ENCODE measurements around the gene RB1.
"Not testable (repeated sequence)": the region's sequence is repeated elsewhere in the genome, so short reads cannot be mapped to it uniquely, and the experiment has no call there.

RB1 gene

DNA sequence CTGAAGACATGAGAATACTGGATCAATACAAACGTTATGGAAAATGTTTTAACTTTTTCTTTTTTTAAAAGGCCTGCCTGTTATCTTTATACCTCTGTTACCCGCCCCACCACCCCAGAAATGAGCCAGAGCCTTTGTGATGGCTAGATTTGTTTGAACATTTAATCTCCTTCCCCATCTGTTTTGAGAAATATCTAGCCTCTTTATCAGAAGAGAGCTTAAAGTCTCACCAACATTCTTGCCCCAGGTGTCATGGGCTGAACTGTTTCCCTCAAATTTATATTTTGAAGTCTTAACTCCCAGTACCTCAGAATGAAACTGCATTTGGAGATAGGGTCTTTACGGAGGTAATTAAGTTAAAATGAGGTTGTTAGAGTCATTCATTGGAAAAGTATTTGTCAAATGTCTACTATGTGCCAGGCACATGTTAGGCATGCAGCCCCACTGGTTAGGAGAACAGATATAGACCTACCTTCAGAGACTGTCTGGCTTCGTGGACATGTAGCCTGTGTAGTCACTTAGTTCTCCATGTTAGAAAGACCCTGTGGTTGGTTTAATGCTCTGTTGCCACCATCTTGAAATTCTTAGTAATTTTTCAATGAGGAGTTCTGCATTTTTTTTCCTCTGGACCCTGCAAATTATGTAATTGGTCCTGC, 6.3 kb upstream of the RB1 start:
- no peak for DNase-seq (ENCODE audit: low spot score)

DNA sequence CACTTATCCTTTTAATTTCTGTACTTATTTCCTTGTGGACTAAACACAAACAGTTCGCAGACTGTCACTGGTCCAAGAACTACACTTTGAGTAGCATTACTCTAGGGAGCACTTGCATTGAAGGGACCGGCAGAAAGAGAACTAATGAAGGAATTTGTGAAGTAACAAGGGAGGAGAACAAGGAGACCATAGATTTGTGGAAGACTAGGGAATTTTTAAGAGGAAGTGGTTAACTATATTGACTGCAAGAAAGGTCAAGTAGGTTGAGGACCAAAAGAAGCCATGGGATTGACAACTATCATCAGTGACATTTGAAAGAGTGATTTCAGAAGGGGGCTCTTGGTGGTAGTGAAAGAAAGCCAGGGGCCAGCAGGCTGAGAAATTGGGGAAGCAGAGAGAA, 4.0 kb upstream of the RB1 start:
- no peak for DNase-seq (ENCODE audit: low spot score)

DNA sequence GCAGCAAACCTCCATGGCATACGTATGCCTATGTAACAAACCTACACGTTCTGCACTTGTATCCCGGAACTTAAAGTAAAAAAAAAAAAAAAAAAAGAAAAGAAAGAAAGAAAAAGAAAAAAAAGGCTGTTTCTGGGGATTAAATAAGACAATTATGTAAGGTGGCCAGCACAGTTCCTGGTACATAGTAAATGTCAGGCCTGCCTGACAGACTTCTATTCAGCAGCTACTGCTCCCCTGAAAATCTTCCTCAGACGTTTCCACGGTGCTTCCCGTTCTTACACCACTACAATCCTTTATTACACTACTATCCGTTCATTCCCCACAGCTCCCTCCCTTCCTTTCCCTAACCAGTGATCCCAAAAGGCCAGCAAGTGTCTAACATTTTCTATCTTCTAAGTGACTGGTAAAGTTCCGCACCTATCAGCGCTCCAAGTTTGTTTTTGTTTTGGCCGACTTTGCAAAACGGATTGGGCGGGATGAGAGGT, 636 bp upstream of the RB1 start:
- no peak for DNase-seq (ENCODE audit: low spot score)

DNA sequence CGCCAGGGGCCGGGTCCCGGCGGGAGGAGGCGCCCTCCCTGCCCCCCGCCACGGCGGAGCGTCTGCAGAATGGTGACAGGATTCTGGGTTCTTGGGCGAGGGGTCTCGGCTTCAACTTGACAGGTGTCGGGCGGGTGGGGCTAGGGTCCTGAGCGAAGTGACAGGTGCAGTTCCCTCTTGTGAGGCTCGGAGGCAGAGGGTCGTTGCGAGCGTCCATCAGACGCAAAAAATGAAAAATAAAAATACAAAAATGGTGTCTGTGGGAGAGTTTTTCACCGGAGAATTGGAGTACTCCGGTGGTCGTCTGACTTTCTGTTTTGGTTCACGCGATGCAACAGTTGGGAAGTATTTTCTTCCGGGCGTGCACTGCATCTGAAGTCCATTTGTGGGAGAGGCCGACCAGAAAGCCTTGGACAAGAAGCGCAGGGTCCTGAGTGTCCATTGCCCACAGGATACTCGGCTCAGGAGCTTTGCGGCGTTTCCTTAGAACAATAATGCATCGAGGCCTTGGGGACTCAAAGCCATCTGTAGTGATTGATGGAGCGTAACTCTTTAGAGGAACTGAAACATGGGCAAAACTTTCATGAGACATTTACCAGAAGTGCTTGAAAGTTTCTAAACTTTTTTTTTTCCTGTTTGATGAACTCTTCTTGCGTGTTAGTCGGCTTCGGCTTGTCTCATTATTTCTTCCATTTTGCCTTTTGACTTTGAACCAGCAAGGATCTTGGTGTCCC, 759 bp downstream of the RB1 start:
- DNase-seq (ENCODE audit: low spot score) = no peak

DNA sequence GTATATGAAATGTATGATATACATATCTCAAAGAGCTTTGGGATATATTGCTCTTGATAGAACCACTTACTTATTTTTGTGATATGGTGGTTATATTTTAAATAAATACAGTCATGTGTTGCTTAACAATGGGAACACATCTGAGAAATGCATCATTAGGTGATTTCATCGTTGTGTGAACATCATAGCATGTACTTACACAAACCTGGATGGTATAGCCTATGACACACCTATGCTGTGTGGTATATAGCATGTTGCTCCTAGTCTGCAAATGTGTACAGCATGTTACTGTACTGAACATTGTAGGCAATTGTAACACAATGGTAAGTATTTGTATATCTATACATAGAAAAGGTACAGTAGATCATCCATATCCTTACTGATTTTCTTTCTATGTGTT, 7.7 kb downstream of the RB1 start:
- DNase-seq (ENCODE audit: low spot score) = no peak

DNA sequence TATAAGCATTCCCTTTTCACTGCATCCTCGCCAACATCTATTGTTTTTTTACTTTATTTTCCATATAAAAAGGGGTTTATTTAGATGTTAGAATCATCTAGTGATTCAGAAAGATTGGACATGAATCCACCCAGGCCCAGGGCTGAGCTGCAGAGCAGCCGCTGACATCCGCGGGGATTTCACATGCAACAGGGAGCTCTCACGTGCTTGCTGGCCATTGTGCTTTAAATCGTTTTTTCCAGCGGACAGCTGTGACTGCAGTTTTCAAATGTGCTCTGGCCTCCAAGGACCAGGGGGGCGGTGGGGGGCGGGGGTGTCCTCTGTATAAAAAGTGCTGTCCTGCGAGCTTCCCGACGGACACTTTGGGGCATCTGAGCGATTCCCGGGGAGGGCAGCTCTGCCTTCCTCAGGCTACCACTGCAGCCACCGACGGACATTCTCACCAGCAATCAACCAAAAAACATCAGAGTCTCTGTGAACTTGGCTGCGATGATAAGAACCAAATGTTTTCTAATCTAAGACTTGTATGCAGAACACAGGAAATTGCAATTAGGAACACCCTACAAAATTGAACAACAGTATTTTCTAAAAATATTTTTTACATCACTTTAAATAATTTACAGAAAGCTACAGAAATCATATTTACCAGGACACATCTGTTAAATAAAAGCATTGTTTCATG, 12.6 kb downstream of the RB1 start:
- DNase-seq (ENCODE audit: low spot score) = no peak

DNA sequence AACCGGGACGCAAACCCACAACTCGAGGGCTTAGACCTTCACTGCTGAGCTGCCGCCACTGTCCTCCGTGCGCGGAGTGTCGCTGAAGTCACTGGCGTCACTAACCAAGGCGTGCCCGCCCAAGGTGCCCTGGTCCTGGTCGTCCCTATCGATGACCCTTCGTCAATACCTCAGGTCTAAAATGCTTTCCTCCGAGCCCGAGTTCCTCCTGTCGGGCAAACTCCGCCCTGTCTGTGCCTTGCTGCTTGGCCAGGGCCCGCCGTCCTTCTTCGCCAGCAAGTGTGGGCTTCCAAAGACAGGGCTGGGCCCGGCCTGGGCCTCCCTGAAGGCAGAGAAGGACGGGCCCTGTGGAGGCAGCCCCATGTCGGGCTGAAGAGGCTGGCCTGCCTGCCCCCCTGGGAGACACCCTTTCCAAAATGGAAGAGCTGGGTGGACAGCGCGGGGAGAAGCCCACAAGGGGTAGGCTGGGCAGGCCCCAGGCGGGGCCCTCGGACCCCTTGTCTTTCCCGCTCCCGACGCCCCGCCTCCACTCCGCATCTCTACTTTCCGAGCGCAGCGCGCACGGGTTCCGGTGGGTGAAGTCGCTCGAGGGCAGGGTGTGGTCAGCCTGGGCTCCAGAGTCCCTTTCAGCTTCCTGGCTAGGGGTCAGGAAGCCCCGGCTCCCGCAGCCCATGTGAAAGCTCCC, 13.4 kb downstream of the RB1 start:
- no peak for DNase-seq (ENCODE audit: low spot score)

DNA sequence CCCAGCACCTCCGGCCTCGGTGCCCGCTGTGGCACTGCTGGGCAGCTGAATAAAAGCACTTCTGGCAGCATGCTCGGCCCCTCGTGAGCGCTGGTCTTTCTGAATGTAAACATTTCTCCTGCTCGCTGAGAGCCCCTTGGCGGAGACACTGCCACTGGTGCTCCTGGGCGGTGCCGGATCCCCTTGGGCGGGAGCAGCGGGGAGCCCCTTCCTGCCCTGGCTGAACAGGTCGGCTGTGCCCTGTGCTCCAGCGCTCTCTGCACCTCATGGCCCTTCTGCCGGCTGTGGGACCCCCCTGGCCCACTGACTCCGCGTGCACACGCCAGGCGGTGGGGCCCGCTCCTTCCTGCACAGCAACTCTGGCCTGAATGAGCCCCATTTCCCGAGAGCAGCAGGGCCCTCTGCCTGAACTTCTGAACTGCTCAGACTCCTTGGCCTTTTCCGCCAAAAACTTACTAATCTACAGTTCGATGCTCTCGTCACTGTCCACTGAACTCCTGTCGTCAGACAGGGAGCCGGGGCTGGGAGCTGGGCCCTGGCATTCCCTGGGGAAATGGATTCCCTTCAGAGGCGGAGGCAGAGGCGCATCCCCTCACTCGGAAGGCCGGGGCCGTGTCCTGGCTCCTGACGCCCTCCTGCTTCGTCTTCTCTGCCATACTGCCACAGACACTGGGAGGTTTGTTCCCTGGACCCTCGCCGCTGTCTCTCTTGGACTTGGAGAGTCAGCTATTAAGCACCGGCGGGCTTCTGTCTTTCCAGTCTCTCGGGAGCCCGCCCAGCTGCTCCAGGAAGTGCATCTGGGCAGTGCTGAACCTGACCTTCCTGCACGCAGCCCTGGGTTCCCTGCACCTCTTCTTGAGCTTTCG, 14.2 kb downstream of the RB1 start:
- DNase-seq (ENCODE audit: low spot score) = no peak

DNA sequence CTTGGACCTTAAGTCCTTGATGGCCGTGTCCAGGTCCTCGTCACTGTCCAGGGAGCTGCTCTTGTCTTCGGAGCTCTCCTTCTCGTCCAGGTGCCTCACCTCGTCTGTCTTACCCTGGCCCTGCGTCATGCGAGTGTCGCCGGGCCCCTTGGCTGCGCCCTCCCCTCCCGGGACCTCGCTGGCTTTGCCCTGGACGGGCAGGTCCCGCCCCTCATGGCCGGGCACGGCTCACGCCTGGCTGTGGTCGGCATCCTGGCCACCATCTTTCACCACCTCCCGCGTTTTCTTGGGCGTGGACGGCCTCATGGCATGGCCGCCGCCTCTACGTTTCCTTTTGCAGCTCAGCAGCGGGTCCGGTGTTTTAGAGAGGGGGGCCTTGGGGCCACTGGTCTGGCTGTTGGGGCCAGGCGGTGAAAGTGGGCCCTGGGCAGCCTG, 14.8 kb downstream of the RB1 start:
- no peak for DNase-seq (ENCODE audit: low spot score)

DNA sequence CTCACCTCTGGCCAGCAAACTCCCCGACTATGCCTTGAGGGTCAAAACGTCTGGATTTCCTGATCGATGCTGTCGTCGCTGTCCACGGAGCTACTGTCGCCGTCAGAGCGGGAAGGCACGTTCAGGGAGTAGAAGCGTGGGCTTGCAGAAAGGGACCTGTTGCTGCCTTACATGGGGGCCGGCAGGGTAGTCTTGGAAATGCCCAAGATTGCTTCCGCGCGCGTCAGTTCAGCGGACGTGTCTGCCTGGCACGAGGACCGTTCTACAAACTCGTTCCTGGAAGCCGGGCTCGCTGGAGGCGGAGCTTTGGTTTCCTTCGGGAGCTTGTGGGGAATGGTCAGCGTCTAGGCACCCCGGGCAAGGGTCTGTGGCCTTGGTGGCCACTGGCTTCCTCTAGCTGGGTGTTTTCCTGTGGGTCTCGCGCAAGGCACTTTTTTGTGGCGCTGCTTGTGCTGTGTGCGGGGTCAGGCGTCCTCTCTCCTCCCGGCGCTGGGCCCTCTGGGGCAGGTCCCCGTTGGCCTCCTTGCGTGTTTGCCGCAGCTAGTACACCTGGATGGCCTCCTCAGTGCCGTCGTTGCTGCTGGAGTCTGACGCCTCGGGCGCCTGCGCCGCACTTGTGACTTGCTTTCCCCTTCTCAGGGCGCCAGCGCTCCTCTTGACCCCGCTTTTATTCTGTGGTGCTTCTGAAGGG, 15.4 kb downstream of the RB1 start:
- peak; percentile 12 for DNase-seq (ENCODE audit: low spot score)

DNA sequence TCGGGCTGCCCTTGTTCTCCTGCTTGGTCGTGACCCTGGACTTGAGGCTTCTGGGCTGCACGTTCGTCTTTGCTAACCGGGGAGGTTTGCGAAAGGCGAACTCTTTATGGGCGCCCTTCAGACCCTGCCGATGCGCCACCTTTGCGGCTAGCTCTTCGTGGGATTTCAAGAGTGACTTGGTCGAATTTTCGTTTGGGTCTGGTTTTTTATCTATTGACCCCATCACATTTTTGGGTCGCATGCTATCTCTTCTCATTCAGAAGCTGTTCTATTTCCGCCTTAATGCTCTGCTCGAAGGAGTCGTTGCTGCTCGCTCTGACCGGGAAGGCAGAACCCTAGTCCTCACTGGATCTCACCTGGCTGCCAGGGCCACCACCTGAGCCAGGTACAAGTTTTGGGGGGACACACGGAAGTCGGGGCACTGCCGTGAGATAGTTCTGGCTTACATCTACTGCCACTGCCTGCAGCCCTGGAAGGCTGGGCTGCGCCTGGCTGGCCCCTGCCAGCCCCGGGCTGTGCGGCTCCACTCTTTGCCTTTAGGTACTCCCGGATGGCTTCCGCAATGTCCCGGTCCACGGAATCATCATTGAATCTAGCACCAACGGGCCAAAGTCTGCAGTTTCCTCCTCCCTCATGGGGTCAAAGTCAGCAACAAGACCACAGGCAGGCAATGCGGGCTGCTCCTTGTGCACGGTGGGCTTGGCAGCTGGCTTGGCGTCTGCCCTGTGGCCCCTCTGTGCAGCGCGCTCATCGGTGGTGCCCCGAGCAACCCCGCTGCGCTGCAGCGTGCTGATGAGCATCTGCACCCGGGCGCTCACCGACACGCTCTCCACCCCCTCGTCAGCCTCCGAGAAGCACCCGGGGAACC, 16.2 kb downstream of the RB1 start:
- no peak for DNase-seq (ENCODE audit: low spot score)

DNA sequence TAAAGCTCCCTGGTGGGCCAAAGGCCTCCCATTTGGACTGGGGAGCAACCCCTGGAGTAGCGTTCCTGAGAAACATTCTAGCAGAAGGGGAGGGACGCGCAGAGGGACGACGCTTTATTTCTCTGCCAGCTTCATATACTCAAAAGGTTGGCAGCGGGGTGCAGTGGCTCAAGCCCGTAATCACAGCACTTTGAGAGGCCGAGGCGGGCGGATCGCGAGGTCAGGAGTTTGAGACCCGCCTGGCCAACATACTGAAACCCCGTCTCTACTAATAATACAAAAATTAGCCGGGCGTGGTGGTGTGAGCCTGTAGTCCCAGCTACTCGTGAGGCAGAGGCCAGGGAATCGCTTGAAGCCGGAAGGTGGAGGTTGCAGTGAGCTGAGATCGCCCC, 16.8 kb downstream of the RB1 start:
- no peak for DNase-seq (ENCODE audit: low spot score)

DNA sequence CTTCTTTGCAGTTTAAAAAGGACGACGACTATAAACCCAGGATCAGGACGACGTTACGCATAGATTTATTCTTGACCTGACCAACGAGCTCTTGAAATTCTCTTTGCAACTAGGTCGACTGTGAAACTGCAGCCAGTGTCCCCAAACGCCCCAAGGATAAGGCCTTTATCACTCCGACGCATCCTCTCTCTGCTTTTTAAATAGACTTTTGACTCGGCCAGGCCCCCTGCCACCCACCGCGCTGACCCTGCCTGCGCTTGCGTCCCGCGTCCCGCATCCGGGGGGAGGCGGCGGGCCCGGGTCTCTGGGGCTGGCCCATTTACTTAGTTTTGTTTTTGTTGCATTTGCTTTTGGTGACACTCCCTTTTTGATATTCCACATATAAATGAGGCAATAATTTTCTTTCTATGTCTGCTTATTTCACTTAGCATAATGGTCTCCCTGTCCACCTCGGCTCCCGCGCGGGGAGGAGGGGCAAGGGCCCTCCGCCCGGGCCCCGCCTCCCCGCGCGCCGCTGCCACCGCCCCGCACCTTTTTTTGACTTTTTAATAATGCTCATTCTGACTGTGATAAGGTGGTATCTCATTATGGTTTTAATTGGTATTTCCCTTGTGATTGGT, 17.4 kb downstream of the RB1 start:
- DNase-seq (ENCODE audit: low spot score) = no peak

DNA sequence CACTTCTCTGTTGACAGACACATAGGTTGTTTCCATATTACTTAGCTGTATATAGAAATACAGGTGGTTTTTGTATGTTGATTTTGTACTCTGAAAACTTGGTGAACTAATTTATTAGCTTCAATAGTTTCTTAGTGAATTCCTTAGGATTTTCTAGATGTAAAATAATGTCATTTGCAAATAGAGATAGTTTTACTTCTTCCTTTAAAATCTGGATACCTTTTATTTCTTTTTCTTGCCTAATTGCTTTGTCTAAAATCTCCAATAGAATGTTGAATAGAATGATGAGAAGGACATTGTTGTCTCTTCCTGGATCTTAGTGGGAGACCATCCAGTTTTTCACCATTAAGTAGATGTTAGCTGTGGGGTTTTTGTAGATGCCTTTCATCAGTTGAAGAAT, 18.7 kb downstream of the RB1 start:
- DNase-seq (ENCODE audit: low spot score) = no peak

DNA sequence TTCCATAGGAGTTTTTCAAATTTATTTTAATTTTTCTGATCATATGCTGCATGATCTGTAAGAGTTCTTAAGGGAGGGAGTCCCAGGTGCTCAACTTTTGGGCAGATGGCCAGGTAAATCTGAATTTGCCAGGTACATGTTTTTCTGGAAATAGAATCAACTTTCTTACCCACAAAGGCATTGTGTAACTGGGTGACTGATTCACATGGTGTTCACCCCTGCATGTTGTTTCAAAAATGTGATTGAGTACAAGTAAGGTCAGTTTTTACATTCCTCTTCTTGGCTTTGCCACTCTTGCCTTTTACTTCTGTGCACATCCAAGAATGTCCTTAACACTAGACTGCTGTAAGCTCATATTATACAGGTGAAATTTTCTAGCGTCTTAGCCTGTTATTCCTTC, 30.4 kb downstream of the RB1 start:
- no peak for DNase-seq (ENCODE audit: low spot score)

DNA sequence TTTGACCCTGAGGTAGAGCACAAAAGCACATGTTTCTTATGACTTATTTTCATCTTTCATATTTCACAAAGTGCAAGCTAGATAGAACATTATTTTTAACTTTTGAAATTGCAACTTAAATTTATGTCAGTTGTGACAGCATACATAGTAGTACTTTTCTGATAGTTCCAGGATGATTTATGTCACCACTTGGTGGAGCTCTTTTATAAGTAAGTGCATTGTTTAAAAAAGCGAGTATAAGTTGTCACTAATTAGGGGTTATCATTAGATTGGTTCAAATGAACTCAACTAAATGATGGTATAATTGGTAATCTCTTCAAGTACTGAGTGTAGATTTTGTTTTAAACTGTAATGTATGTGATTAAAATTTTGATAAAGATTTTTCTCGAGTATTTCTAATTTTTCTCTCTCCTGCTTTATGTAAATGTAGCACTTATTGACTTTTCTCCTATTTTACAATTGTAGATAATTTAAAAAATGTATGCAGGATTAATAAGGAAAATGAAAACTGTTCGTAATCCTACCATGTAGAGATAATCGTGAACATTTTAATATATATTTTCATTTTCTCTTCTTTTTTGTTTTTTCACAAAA, 31.1 kb downstream of the RB1 start:
- peak; percentile 45 for DNase-seq (ENCODE audit: low spot score)

DNA sequence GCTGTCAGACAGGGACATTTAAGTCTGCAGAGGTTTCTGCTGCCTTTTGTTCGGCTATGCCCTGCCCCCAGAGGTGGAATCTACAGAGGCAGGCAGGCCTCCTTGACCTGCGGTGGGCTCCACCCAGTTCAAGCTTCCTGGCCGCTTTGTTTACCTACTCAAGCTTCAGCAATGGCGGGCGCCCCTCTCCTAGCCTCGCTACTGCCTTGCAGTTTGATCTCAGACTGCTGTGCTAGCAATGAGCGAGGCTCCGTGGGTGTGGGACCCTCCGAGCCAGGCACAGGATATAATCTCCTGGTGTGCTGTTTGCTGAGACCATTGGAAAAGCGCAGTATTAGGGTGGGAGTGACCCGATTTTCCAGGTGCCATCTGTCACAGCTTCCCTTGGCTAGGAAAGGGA, 35.6 kb downstream of the RB1 start:
- not testable (repeated sequence) for DNase-seq (ENCODE audit: low spot score)

DNA sequence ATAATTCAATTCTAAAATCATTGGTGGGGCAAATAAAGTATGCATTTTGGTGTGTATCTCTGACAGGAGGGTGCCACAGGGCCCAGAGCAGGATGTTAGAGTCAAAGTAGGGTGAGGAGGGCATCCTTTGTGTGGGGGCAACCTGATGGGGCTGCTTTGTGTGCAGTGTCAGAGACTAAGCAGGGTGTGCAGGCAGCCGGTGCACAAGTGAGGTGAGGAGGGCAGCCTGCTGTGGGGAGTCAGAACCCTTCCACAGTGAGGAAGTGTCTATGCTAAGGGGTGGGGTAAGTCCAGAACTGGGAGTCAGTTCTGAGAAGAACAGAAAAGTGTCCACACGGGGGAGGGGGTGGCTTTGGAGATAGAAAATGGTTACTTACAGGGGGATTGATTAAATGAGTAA, 40.7 kb downstream of the RB1 start:
- DNase-seq (ENCODE audit: low spot score) = no peak

DNA sequence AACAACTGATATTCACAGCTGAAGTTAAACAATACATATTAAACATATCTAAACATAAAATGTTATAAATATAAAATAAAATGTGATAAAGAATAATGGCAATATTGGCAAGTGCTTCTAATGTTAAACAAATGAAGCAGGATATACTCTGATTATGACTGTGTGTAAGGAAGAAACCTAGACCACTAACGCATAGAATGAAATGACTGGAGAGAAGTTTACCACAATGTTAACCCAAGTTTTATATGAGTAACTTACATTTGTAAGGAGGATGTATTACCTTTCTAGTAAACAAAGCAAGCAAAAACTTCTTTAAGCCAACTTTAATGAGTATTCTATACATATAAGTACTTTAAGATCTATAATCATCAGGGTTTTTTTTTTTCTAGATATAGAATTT, 43.0 kb downstream of the RB1 start:
- DNase-seq (ENCODE audit: low spot score) = no peak
